HG03103 (cell line): Measurements from ENCODE around the gene AKR1E2.

Experiments
- ATAC-seq: cut with Tn5 transposase; IDR thresholded peaks from one replicate; pipeline ENCODE4 v1.9.1; 2021; ENCODE audit warnings: low read depth; ENCODE audit not compliant: unreplicated experiment

The AKR1E2 gene

GRCh38 chr10:4888236-4888635 lies 62.2 kb downstream of the AKR1E2 start:
- no peak for ATAC-seq

DNA sequence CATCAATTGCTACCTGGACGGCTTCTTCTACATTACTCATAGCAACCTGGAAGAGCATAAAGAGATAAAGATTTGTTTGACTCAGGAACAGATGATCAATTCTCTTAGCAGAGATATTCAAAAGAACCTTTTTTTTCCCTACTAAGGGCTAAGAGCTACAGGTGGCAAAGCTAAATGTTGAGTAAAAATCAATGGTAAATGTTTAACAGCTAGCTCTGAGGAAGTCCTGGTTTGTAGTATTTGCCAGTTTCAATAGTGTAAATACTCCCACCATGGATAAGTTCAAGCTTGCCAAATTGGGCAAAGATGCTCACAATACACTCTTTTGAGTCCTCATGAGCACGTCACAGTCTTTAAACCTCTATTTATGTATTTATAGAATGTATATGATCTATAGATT lies 64.0 kb downstream of the AKR1E2 start:
- ATAC-seq = no peak

DNA sequence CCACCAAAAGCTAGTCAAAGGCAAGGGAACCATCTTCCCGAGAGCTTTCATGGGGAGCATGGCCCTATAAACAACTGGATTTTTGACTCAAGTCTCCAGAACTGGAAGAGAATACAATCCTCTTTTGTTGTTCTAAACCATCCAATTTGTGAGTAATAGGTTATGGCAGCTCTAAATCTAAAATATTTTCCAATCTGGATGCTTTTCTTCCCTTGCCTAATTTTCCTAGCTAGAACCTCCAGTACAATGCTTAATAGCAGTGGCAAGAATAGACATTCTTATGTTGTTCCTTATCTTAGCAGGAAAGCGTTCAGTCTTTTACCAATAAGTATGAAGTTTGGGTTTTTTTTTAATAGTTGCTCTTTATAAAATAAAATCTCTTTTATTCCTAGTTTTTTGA lies 66.7 kb downstream of the AKR1E2 start:
- no peak for ATAC-seq

DNA sequence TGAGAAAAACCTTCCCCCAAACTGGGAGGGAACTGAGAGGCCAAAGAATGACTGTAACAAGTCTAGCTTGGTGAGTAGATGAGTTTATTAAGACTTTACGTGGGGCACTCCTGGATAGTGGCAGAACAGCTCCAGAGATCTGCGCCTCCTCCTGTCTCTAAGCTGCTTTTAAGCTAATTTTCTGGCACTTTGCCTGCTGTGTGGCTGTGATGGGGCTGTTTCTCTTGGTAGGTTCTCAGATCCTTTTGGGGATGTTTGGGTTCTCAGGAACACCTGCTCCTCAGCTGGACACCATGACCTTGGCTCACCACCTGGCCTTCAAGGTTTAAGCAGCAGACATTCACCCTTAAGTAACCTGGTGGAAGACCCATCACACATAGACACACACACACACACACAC lies 68.3 kb downstream of the AKR1E2 start:
- no peak for ATAC-seq
